ENCODE data around the gene PDLIM7. TPM values are rescaled to one million over a fixed set of nuclear protein-coding genes. Genes with fewer than 3 reads are reported as not detected.

The PDLIM7 gene
- total and polyA plus RNA-seq, 7 donors = 7.2 to 923 (median 274) TPM

DNA sequence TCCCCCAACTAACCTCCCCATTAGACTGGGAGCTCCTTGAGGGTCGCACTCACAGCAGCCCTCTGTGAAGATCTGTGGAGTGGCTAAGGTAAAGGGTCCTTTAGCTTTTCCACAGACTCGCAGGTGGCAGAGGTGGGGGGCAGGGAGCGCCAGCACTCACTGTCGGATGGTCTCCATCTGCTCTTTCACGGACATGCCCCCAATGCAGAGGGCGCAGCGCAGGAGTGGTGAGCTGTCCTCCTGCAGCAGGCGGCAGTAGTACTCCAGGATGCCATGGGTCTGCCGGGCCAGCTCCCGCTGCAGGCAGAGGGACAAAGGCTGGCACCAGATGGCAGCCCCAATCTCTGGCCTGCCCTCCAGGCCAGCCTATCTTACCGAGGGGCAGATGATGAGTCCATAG lies 17.1 kb upstream of the PDLIM7 start:
- peaks cover 0 to 30% (median 16%) of the 10 kb centered on the region in 4 donors for H3K4me1 ChIP-seq
- H3K27ac ChIP-seq = no peak overlapping the region
- intact Hi-C loops (cut with DNase I) = loop anchor here (10.0 kb wide), 1 partner anchor 200 kb away; the partner anchor contains the start of gene MXD3
- no peaks in the 10 kb centered on the region for H3K27me3 ChIP-seq
- no peak for DNase-seq
- WGBS, 2 donors = 95 to 96% methylated on average over 11 of the region's 11 CpGs
- TF ChIP-seq, protein P1, sequence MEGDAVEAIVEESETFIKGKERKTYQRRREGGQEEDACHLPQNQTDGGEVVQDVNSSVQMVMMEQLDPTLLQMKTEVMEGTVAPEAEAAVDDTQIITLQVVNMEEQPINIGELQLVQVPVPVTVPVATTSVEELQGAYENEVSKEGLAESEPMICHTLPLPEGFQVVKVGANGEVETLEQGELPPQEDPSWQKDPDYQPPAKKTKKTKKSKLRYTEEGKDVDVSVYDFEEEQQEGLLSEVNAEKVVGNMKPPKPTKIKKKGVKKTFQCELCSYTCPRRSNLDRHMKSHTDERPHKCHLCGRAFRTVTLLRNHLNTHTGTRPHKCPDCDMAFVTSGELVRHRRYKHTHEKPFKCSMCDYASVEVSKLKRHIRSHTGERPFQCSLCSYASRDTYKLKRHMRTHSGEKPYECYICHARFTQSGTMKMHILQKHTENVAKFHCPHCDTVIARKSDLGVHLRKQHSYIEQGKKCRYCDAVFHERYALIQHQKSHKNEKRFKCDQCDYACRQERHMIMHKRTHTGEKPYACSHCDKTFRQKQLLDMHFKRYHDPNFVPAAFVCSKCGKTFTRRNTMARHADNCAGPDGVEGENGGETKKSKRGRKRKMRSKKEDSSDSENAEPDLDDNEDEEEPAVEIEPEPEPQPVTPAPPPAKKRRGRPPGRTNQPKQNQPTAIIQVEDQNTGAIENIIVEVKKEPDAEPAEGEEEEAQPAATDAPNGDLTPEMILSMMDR (IDR thresholded peaks at IDR 0.05) = no peak
- TF ChIP-seq EP300 (IDR thresholded peaks at IDR 0.05) = no peak
- TF ChIP-seq POLR2AphosphoS5 (IDR thresholded peaks at IDR 0.05) = no peak
- no peak for TF ChIP-seq POLR2A (IDR thresholded peaks at IDR 0.05)
- H3K4me3 ChIP-seq = no peak overlapping the region
- H3K36me3 ChIP-seq = peaks cover 28 to 65% (median 49%) of the 10 kb centered on the region in 4 donors
- H3K9me3 ChIP-seq = no peaks in the 10 kb centered on the region

DNA sequence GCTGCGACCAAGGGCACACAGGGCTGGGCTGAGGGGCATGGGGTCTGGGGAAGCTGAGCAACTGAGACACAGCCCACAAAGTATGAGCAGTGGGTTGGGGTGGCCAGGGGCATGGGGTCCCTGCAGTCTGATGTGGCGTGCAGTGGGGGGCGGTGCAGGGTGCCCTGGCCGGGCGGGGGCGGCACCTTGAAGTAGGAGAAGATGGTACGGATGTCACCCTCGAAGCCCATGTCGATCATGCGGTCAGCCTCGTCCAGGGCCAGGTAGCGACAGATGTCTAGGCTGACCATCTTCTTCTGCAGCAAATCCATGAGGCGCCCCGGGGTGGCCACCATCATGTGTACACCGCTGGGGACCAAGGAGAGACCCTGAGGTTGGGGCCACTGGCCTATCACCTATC lies 16.1 kb upstream of the PDLIM7 start:
- no peaks in the 10 kb centered on the region for H3K9me3 ChIP-seq
- TF ChIP-seq, protein P1 (IDR thresholded peaks at IDR 0.05) = no peak
- TF ChIP-seq EP300 (IDR thresholded peaks at IDR 0.05) = no peak
- no peak for TF ChIP-seq POLR2A (IDR thresholded peaks at IDR 0.05)
- no peak for TF ChIP-seq POLR2AphosphoS5 (IDR thresholded peaks at IDR 0.05)
- peaks cover 28 to 59% (median 46%) of the 10 kb centered on the region in 4 donors for H3K36me3 ChIP-seq
- DNase-seq = no peak
- H3K4me1 ChIP-seq = peaks cover 0 to 22% (median 12%) of the 10 kb centered on the region in 4 donors
- H3K4me3 ChIP-seq = no peak overlapping the region
- 97 to 98% methylated on average over 15 of the region's 15 CpGs for WGBS, 2 donors
- no peaks in the 10 kb centered on the region for H3K27me3 ChIP-seq
- intact Hi-C loops (cut with DNase I) = loop anchor here (10.0 kb wide), 1 partner anchor 199 kb away; the partner anchor contains the start of gene MXD3
- no peak overlapping the region for H3K27ac ChIP-seq

DNA sequence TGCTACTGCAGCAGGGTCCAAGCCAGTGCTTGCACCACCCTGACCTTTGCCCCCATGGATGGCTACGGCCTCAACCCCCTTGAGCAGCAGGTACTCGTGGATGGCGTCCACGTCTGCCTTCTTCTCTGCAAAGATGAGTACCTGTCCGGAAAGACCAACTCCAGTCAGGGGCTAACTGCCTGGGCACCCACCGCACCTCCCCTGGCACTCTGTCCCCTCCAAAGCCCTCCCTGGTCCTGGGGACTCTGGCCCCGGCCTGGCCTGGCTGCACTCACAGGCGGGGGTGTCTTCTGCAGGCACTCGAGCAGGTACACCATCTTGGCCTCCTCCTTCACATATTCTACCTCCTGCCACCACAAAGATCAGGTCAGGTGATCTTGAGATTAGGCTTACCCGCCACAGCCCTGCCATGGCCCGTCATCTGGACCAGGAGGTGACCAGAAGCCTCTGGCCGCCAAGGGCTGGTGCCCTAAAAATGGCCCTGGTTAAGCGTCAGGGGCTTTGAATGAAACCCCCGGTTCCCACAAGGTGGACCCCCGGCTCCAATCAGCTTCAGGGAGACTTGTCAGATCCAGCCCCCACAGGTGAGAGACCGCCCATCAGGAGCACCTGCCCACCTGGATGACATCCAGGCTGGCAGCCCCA lies 15.5 kb upstream of the PDLIM7 start:
- H3K9me3 ChIP-seq = no peaks in the 10 kb centered on the region
- H3K27ac ChIP-seq = no peak overlapping the region
- intact Hi-C loops (cut with DNase I) = loop anchor here (10.0 kb wide), 1 partner anchor 198 kb away; the partner anchor contains the start of gene MXD3
- 92 to 95% methylated on average over 16 of the region's 16 CpGs for WGBS, 2 donors
- DNase-seq = no peak
- H3K36me3 ChIP-seq = peaks cover 28 to 59% (median 46%) of the 10 kb centered on the region in 4 donors
- H3K4me1 ChIP-seq = peaks cover 0 to 22% (median 12%) of the 10 kb centered on the region in 4 donors
- H3K4me3 ChIP-seq = no peak overlapping the region
- TF ChIP-seq EP300 (IDR thresholded peaks at IDR 0.05) = no peak
- TF ChIP-seq POLR2AphosphoS5 (IDR thresholded peaks at IDR 0.05) = no peak
- H3K27me3 ChIP-seq = no peaks in the 10 kb centered on the region

- Histone ChIP-seq H3K27ac (no peak overlapping the region), H3K4me1 (peaks cover 0 to 17% (median 12%) of the 10 kb centered on the region in 4 donors), H3K27me3 (no peaks in the 10 kb centered on the region), H3K36me3 (peaks cover 28 to 59% (median 46%) of the 10 kb centered on the region in 4 donors), H3K9me3 (no peaks in the 10 kb centered on the region), H3K4me3 (no peak overlapping the region)
- 95 to 96% methylated on average over 34 of the region's 34 CpGs for WGBS, 2 donors
- DNase-seq = no peak
- TF ChIP-seq POLR2AphosphoS5 (IDR thresholded peaks at IDR 0.05) (no peak), EP300 (IDR thresholded peaks at IDR 0.05) (no peak), POLR2A (IDR thresholded peaks at IDR 0.05) (no peak)
- TF ChIP-seq, protein P1 (IDR thresholded peaks at IDR 0.05) = no peak
- intact Hi-C loops (cut with DNase I) = loop anchor here (10.0 kb wide), 1 partner anchor 197 kb away; the partner anchor contains the start of gene MXD3
These were observed 14.6 kb upstream of the PDLIM7 start for GRCh38 chr5:177511796-177512675.

DNA sequence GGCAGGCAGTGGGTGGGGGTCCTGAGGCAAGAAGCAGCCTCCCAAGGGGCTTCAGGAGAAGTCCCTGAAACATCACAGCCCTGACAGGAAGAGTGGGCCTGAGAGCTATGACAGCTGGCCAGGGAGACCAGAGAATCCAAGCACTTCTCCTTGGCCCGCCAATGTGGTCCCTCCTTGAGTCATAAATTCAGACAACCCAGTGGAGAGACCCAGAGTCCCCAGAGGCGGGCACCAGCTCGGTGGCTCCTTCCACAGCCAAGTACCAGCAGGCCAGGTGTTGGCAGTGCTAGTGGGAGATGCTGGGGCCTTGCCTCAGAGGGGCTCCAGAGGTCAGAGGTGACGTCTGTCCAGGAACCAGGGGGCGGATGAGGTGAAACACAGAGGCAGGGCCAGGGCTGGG lies 13.8 kb upstream of the PDLIM7 start:
- no peaks in the 10 kb centered on the region for H3K9me3 ChIP-seq
- H3K4me1 ChIP-seq = peaks cover 0 to 15% (median 10%) of the 10 kb centered on the region in 4 donors
- H3K36me3 ChIP-seq = peaks cover 28 to 59% (median 46%) of the 10 kb centered on the region in 4 donors
- TF ChIP-seq, protein P1 (IDR thresholded peaks at IDR 0.05) = no peak
- TF ChIP-seq POLR2AphosphoS5 (IDR thresholded peaks at IDR 0.05) (no peak), EP300 (IDR thresholded peaks at IDR 0.05) (no peak), POLR2A (IDR thresholded peaks at IDR 0.05) (no peak)
- DNase-seq = no peak
- intact Hi-C loops (cut with DNase I) = loop anchor here (10.0 kb wide), 1 partner anchor 196 kb away; the partner anchor contains the start of gene MXD3
- H3K27ac ChIP-seq = peak overlapping the region in 1 of 4 donors; percentile 38
- H3K4me3 ChIP-seq = no peak overlapping the region
- H3K27me3 ChIP-seq = no peaks in the 10 kb centered on the region
- WGBS, 2 donors = 76 to 89% methylated on average over 5 of the region's 5 CpGs
